ENCODE measurements around the gene C7orf25. TPM values are rescaled to one million over a fixed set of nuclear protein-coding genes. Genes with fewer than 3 reads are reported as not detected.

Gene C7orf25
- total RNA-seq, 6 experiments from 2014 or later: 4.3 to 8.3 (median 6.8) TPM

DNA sequence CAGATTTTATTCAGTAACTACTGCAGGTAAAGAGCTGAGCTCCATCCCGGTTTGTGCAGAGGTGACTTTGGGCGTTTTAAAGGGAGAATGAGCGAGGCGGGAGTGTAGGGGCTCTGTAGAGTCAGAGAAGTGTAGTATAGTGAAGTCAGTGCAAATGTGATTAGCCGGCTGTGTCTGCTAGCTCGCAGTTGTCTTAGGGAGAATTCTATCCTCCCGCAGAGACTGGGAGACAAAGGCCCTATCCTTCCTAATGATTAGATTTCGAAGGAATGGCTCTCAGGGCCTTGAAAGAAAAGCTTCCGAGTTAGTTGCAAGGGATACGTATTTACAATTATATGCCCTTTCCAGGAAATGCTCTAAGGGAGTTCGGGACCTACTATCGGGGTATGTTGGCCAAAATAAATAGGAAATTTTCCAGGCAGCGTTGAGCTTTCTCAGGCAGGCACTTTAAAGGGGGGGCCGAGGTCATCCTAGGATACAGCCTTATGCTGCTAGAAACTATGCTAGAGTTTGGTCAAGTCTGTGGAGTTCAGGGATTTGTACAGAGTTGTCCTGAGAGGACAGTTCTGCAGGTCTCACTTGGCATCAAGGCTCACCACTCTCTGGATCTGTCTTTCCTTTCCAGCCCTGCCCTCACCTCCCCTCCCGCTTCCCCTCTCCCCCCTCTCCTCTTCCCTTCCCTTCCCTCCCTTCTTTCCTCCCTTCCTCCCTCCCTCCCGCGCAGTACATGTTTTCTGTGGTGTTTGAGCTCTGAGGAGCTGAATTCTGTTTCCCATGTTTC, 21.1 kb upstream of the C7orf25 start:
- H3K27me3 Mint-ChIP-seq (ENCODE audit: insufficient read depth): no peaks in the 10 kb centered on the region; the same call in 1 of the 2 replicates
- no peaks in the 10 kb centered on the region for H3K9me3 Mint-ChIP-seq
- no peak for DNase-seq
- peaks cover 14% of the 10 kb centered on the region for H3K36me3 Mint-ChIP-seq (ENCODE audit: low read depth)
- peaks cover 44% of the 10 kb centered on the region for H3K4me1 Mint-ChIP-seq (ENCODE audit: low read depth)
- H3K4me3 Mint-ChIP-seq: peak overlapping the region; percentile 100
- TF ChIP-seq, protein P1, sequence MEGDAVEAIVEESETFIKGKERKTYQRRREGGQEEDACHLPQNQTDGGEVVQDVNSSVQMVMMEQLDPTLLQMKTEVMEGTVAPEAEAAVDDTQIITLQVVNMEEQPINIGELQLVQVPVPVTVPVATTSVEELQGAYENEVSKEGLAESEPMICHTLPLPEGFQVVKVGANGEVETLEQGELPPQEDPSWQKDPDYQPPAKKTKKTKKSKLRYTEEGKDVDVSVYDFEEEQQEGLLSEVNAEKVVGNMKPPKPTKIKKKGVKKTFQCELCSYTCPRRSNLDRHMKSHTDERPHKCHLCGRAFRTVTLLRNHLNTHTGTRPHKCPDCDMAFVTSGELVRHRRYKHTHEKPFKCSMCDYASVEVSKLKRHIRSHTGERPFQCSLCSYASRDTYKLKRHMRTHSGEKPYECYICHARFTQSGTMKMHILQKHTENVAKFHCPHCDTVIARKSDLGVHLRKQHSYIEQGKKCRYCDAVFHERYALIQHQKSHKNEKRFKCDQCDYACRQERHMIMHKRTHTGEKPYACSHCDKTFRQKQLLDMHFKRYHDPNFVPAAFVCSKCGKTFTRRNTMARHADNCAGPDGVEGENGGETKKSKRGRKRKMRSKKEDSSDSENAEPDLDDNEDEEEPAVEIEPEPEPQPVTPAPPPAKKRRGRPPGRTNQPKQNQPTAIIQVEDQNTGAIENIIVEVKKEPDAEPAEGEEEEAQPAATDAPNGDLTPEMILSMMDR (IDR thresholded peaks at IDR 0.05): no peak
- peak overlapping the region; percentile 98 for H3K27ac Mint-ChIP-seq

DNA sequence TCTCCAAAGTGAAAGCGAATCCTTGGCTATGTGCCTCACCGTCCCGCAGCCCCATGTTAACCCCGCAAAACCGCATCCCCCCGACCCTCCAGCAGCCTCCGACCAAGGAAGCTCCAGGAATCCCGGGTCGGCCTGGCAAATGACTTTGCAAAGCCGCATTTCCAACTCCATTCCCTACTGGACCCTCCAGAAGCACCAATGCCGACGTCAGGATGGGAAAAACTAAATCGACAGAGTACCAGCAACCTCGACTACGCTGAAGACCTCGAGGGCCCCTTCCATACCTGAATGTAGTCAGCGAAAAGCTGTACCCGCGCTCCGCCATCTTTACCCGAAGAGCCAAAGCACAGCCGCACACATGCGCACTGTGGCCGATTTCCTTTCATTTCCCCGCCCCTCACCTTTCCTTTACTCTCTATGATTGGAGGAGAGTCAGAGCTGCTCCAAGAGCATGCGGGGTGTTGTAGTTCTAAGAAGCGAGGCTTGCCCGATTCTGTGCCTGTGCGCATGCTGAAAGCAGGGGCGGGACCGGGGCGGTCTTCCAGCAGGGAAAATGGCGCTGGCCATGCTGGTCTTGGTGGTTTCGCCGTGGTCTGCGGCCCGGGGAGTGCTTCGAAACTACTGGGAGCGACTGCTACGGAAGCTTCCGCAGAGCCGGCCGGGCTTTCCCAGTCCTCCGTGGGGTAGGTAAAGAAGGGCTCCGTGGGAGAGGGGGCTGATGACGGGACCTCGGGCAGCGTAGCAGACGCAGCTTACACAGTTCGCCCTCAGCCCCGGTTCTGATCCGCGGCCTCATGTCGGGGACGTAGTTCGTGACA, 20.2 kb upstream of the C7orf25 start, which contains the start of the genes MRPL32 and PSMA2:
TSS of gene MRPL32 (plus strand) at position 543 of the 818 bp plus-strand sequence. CDS start at position 554, 11 bp downstream.
TSS of gene PSMA2 (minus strand) at position 341 of the 818 bp plus-strand sequence. CDS start at position 325, 16 bp downstream.
- no peaks in the 10 kb centered on the region for H3K9me3 Mint-ChIP-seq
- TF ChIP-seq, protein P1 (IDR thresholded peaks at IDR 0.05): no peak
- peak; percentile 98 for DNase-seq
- peaks cover 48% of the 10 kb centered on the region for H3K4me1 Mint-ChIP-seq (ENCODE audit: low read depth)
- H3K27me3 Mint-ChIP-seq (ENCODE audit: insufficient read depth): no peaks in the 10 kb centered on the region; the same call in 1 of the 2 replicates
- H3K27ac Mint-ChIP-seq: peak within 1 kb of the TSS; percentile 98
- H3K4me3 Mint-ChIP-seq: peak within 1 kb of the TSS; percentile 100
- H3K36me3 Mint-ChIP-seq (ENCODE audit: low read depth): peaks cover 11% of the 10 kb centered on the region; the same call in 1 of the 2 replicates

DNA sequence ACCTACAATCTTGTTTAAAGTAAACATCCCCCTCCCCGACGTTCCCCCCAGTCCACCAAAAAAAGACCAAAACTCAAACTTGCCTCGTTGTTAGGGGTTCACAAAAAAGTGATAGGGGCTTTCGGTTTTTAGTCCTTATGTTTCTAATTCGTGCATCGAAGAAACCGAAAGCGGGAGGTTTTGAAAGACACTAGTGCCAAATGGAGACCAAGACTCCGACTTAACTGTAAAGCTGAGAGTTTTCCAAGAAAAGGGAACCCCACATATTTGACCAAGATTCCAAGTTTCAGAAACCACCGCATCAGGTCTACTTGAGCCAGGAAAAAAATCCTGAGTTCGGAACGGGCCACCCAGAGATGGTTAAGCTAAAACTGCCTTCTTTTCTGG, 19.6 kb upstream of the C7orf25 start:
- TF ChIP-seq, protein P1 (IDR thresholded peaks at IDR 0.05): no peak
- H3K36me3 Mint-ChIP-seq (ENCODE audit: low read depth): peaks cover 10% of the 10 kb centered on the region; the same call in 1 of the 2 replicates
- H3K9me3 Mint-ChIP-seq: no peaks in the 10 kb centered on the region
- H3K4me3 Mint-ChIP-seq: peak overlapping the region; percentile 100
- peaks cover 48% of the 10 kb centered on the region for H3K4me1 Mint-ChIP-seq (ENCODE audit: low read depth)
- H3K27ac Mint-ChIP-seq: peak overlapping the region; percentile 98
- H3K27me3 Mint-ChIP-seq (ENCODE audit: insufficient read depth): no peaks in the 10 kb centered on the region; the same call in 1 of the 2 replicates
- no peak for DNase-seq

DNA sequence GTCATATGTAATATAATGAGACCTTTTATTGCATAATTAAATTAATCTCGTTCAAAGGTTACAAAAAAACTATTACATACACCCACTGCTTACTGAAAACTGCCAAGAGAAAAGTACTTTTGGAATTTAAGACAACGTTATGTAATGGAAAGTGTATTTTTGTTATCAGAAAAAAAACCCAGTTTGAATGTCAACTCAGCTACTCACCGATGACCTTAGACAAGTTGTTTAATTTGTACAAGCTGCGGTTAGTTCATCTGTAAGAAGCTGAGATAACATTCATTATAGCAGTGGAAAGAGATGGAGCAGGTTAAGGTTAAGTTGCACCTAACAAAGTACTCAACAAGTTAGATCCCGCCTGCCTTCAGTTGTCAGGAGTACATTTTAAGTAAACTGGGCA, 19.0 kb upstream of the C7orf25 start:
- H3K27me3 Mint-ChIP-seq (ENCODE audit: insufficient read depth): no peaks in the 10 kb centered on the region; the same call in 1 of the 2 replicates
- peaks cover 8% of the 10 kb centered on the region; the same call in 1 of the 2 replicates for H3K36me3 Mint-ChIP-seq (ENCODE audit: low read depth)
- peak overlapping the region; percentile 98 for H3K27ac Mint-ChIP-seq
- DNase-seq: no peak
- H3K9me3 Mint-ChIP-seq: no peaks in the 10 kb centered on the region
- H3K4me3 Mint-ChIP-seq: peak overlapping the region; percentile 100
- TF ChIP-seq, protein P1 (IDR thresholded peaks at IDR 0.05): no peak
- peaks cover 48% of the 10 kb centered on the region for H3K4me1 Mint-ChIP-seq (ENCODE audit: low read depth)

DNA sequence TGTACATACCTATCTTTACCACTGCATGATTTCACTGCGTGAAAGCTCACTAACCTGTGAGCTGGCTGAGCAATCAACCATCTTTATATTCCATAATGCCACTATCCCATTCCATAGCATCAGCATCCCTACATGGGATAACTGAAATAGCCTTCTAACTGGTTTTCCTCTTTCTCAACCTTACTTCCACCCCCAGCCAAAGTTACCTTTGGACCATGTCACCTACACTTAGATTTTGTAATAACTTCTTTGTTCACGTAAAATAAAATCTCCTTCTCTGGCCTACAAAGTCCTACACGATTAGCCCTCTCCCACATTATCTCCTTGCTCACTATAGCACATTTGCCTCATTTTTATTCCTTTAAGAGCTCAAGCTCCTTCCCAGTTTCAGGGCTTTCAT, 17.6 kb upstream of the C7orf25 start:
- Mint-ChIP-seq H3K36me3 (ENCODE audit: low read depth) (peaks cover 17% of the 10 kb centered on the region), H3K27ac (peak overlapping the region; percentile 24), H3K27me3 (ENCODE audit: insufficient read depth) (no peaks in the 10 kb centered on the region; the same call in 1 of the 2 replicates), H3K4me3 (peak overlapping the region; percentile 100), H3K9me3 (no peaks in the 10 kb centered on the region), H3K4me1 (ENCODE audit: low read depth) (peaks cover 55% of the 10 kb centered on the region)
- TF ChIP-seq, protein P1 (IDR thresholded peaks at IDR 0.05): no peak
- DNase-seq: no peak
